SK-N-SH (cell line): ENCODE measurements around the gene AUTS2.

Source experiments
- EZH2phosphoT487 ChIP-seq: fragments of 200-600 bp; sonication (generic); IDR thresholded peaks from 2 replicates; pipeline ENCODE4 v1.6.1; 2017; ENCODE audit warnings: low read depth, mixed run types, mild to moderate bottlenecking, antibody characterized with exemption, moderate library complexity, borderline replicate concordance
- FOSL2 ChIP-seq: IDR thresholded peaks from 2 replicates; pipeline ENCODE4 v1.4.0; 2012; ENCODE audit warnings: low read depth, mild to moderate bottlenecking, moderate library complexity, borderline replicate concordance
- MEF2A ChIP-seq: IDR thresholded peaks from 2 replicates; pipeline ENCODE4 v1.4.0; 2012; ENCODE audit warnings: low read depth, borderline replicate concordance
- MXI1 ChIP-seq: IDR thresholded peaks from 2 replicates; pipeline ENCODE4 v1.6.1; 2012; ENCODE audit warnings: mild to moderate bottlenecking, low read depth, low read length, improper control_type of control experiment
- NRF1 ChIP-seq: IDR thresholded peaks from 2 replicates; pipeline ENCODE4 v1.6.1; 2012; ENCODE audit warnings: low read depth, mild to moderate bottlenecking, low read length
- POLR2AphosphoS5 ChIP-seq: IDR thresholded peaks from 2 replicates; pipeline ENCODE4 v1.6.1; 2012; ENCODE audit warnings: low read depth, low read length
- RAD21 ChIP-seq: IDR thresholded peaks from 2 replicates; pipeline ENCODE4 v1.6.1; 2012; ENCODE audit warnings: mild to moderate bottlenecking, low read length
- TAF1 ChIP-seq: IDR thresholded peaks from 2 replicates; pipeline ENCODE4 v1.6.1; 2012; ENCODE audit warnings: low read depth, mild to moderate bottlenecking, low read length, moderate library complexity, borderline replicate concordance
- TCF12 ChIP-seq: IDR thresholded peaks from 2 replicates; pipeline ENCODE4 v1.4.0; 2012
- TF ChIP-seq, protein P1 (sequence below): fragments of 200-600 bp; sonication (generic); IDR thresholded peaks from 2 replicates; pipeline ENCODE4 v1.6.1; 2017; ENCODE audit warnings: antibody characterized with exemption, mild to moderate bottlenecking, moderate library complexity
- TF ChIP-seq, protein P2 (sequence below): IDR thresholded peaks from 2 replicates; pipeline ENCODE4 v1.4.0; 2012; ENCODE audit warnings: low read depth, borderline replicate concordance
- TF ChIP-seq, protein P3 (sequence below): IDR thresholded peaks from 2 replicates; pipeline ENCODE4 v1.6.1; 2012; ENCODE audit warnings: mild to moderate bottlenecking, low read depth, low read length, moderate library complexity
- TF ChIP-seq, protein P4 (sequence below): IDR thresholded peaks from 2 replicates; pipeline ENCODE4; 2012
- TF ChIP-seq, protein P5 (sequence below): IDR thresholded peaks from 2 replicates; pipeline ENCODE4 v1.4.0; 2012; ENCODE audit warnings: low read depth, borderline replicate concordance

DNA sequence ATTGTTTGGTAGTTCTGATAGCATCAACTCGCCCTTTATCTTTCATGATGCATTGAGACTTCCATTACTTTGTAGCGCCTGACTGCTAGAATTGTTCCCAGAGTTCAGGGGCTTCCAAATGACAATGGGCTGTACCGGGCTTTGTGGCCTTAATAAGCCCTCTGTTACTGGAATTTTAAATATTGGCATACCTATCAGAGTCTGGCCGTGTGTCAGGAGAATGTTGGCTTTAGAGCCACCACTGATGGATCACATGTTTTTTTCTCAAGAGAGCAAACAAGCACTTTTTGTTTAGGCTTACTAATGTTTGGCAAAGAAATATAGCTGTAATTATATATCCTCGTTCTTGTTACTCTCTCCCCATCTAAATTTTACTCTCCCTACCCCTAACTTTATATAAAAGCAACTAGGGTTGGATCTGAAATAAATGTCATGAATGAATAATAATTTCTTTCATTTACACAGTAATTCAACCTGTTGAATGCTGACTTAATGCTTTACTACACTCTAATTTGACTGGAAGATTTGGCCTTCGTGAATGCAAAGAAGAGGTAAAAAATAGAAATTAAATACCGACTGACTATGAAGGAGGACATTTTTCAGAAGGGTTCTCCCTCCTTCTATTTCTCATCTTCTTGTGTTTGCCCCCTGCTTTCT is 396.7 kb downstream of the AUTS2 start:
- TF ChIP-seq, protein P1, sequence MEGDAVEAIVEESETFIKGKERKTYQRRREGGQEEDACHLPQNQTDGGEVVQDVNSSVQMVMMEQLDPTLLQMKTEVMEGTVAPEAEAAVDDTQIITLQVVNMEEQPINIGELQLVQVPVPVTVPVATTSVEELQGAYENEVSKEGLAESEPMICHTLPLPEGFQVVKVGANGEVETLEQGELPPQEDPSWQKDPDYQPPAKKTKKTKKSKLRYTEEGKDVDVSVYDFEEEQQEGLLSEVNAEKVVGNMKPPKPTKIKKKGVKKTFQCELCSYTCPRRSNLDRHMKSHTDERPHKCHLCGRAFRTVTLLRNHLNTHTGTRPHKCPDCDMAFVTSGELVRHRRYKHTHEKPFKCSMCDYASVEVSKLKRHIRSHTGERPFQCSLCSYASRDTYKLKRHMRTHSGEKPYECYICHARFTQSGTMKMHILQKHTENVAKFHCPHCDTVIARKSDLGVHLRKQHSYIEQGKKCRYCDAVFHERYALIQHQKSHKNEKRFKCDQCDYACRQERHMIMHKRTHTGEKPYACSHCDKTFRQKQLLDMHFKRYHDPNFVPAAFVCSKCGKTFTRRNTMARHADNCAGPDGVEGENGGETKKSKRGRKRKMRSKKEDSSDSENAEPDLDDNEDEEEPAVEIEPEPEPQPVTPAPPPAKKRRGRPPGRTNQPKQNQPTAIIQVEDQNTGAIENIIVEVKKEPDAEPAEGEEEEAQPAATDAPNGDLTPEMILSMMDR = no peak
- TF ChIP-seq, protein P2, sequence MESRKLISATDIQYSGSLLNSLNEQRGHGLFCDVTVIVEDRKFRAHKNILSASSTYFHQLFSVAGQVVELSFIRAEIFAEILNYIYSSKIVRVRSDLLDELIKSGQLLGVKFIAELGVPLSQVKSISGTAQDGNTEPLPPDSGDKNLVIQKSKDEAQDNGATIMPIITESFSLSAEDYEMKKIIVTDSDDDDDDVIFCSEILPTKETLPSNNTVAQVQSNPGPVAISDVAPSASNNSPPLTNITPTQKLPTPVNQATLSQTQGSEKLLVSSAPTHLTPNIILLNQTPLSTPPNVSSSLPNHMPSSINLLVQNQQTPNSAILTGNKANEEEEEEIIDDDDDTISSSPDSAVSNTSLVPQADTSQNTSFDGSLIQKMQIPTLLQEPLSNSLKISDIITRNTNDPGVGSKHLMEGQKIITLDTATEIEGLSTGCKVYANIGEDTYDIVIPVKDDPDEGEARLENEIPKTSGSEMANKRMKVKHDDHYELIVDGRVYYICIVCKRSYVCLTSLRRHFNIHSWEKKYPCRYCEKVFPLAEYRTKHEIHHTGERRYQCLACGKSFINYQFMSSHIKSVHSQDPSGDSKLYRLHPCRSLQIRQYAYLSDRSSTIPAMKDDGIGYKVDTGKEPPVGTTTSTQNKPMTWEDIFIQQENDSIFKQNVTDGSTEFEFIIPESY = no peak
- no peak for TF ChIP-seq TCF12
- no peak for TF ChIP-seq EZH2phosphoT487
- TF ChIP-seq, protein P3, sequence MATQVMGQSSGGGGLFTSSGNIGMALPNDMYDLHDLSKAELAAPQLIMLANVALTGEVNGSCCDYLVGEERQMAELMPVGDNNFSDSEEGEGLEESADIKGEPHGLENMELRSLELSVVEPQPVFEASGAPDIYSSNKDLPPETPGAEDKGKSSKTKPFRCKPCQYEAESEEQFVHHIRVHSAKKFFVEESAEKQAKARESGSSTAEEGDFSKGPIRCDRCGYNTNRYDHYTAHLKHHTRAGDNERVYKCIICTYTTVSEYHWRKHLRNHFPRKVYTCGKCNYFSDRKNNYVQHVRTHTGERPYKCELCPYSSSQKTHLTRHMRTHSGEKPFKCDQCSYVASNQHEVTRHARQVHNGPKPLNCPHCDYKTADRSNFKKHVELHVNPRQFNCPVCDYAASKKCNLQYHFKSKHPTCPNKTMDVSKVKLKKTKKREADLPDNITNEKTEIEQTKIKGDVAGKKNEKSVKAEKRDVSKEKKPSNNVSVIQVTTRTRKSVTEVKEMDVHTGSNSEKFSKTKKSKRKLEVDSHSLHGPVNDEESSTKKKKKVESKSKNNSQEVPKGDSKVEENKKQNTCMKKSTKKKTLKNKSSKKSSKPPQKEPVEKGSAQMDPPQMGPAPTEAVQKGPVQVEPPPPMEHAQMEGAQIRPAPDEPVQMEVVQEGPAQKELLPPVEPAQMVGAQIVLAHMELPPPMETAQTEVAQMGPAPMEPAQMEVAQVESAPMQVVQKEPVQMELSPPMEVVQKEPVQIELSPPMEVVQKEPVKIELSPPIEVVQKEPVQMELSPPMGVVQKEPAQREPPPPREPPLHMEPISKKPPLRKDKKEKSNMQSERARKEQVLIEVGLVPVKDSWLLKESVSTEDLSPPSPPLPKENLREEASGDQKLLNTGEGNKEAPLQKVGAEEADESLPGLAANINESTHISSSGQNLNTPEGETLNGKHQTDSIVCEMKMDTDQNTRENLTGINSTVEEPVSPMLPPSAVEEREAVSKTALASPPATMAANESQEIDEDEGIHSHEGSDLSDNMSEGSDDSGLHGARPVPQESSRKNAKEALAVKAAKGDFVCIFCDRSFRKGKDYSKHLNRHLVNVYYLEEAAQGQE = no peak
- no peak for TF ChIP-seq MEF2A
- no peak for TF ChIP-seq MXI1
- TF ChIP-seq FOSL2 = no peak
- TF ChIP-seq, protein P4, sequence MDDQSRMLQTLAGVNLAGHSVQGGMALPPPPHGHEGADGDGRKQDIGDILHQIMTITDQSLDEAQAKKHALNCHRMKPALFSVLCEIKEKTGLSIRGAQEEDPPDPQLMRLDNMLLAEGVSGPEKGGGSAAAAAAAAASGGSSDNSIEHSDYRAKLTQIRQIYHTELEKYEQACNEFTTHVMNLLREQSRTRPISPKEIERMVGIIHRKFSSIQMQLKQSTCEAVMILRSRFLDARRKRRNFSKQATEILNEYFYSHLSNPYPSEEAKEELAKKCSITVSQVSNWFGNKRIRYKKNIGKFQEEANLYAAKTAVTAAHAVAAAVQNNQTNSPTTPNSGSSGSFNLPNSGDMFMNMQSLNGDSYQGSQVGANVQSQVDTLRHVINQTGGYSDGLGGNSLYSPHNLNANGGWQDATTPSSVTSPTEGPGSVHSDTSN = no peak
- no peak for TF ChIP-seq POLR2AphosphoS5
- TF ChIP-seq RAD21 = no peak
- TF ChIP-seq TAF1 = no peak
- TF ChIP-seq NRF1 = no peak
- TF ChIP-seq, protein P5, sequence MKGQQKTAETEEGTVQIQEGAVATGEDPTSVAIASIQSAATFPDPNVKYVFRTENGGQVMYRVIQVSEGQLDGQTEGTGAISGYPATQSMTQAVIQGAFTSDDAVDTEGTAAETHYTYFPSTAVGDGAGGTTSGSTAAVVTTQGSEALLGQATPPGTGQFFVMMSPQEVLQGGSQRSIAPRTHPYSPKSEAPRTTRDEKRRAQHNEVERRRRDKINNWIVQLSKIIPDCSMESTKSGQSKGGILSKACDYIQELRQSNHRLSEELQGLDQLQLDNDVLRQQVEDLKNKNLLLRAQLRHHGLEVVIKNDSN = no peak
